ENCODE results near the gene C7. TPM values are rescaled to one million over a fixed set of nuclear protein-coding genes. Genes with fewer than 3 reads are reported as not detected.

C7 gene
- total and polyA plus RNA-seq, 2 of the 13 experiments (the other 11 are each of a cell fraction or from before 2014, with no cell fraction given): 1.7 to 3.5 TPM

DNA sequence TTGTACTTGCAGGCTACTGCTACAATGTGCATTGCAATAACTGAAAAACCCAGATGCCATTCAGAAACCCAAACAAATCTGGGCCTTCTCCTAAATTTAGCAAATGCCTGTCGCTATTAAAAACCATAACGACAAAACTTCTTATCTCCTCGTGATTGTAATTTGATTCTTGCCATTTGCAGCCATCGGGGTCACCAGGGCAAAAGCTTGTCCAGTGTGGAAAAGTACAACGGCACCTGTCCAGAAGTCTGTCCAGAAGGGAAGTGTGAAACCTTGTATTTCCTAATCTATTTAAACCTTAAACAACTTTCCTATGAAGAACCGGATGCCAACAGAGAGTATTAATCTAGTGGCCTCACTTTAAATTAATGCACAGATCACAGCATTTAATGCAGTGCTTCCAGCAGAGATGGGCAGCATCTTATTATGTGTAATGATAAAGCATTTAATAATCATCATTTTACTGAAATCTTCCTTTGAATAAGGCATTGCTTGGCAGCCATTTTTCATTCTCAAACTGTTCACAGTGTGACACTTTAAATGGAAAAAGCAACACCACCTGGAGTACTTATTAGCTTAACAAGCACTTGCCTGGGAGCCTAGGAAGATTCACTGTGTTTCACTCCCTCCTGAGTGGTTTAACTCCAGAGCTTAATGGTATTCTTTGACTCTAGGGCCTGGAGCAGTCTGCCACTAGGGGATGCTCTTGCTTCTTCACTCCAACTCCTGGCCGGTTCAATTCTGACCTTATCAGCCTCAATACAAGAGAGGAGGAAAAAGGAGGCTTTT is 4.9 kb upstream of the C7 start (continued):
- TF ChIP-seq KAT8 (CRISPR knock-in tag; IDR thresholded peaks at IDR 0.05) (peak; percentile 57; the same call in 1 of the 2 replicates), CHCHD3 (CRISPR knock-in tag; IDR thresholded peaks at IDR 0.05) (no peak), TBP (CRISPR knock-in tag; IDR thresholded peaks at IDR 0.05) (no peak), EP300 (IDR thresholded peaks at IDR 0.05; ENCODE audit: low read depth in 2 of 2, low read length in 2 of 2) (peak in 1 of 2 experiments; percentile 46; a peak in 1 of 4 replicates), EP300 (CRISPR knock-in tag; IDR thresholded peaks at IDR 0.05; ENCODE audit: borderline replicate concordance) (no peak), TRIM24 (CRISPR knock-in tag; IDR thresholded peaks at IDR 0.05) (no peak), REPIN1 (CRISPR knock-in tag; IDR thresholded peaks at IDR 0.05; ENCODE audit: borderline replicate concordance, low read depth) (0 out of 2 replicates have a peak, but pooled peaks have one; percentile 48), EZH2 (conservative IDR thresholded peaks at IDR 0.05; ENCODE audit: low read depth, low read length) (no peak), SIX1 (CRISPR knock-in tag; IDR thresholded peaks at IDR 0.05; ENCODE audit: borderline replicate concordance) (peak; percentile 72; the same call in 1 of the 2 replicates), MBNL3 (CRISPR knock-in tag; conservative IDR thresholded peaks at IDR 0.05) (no peak), HIVEP1 (CRISPR knock-in tag; IDR thresholded peaks at IDR 0.05) (no peak), PHF5A (CRISPR knock-in tag; IDR thresholded peaks at IDR 0.05; ENCODE audit: low read depth, unreplicated experiment) (no peak), ZNF607 (CRISPR knock-in tag; IDR thresholded peaks at IDR 0.05; ENCODE audit: borderline replicate concordance) (no peak), ZNF616 (CRISPR knock-in tag; IDR thresholded peaks at IDR 0.05; ENCODE audit: low read depth) (no peak)
- TF ChIP-seq, protein P1, sequence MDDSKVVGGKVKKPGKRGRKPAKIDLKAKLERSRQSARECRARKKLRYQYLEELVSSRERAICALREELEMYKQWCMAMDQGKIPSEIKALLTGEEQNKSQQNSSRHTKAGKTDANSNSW (CRISPR knock-in tag; IDR thresholded peaks at IDR 0.05; ENCODE audit: borderline replicate concordance): no peak
- TF ChIP-seq, protein P2, sequence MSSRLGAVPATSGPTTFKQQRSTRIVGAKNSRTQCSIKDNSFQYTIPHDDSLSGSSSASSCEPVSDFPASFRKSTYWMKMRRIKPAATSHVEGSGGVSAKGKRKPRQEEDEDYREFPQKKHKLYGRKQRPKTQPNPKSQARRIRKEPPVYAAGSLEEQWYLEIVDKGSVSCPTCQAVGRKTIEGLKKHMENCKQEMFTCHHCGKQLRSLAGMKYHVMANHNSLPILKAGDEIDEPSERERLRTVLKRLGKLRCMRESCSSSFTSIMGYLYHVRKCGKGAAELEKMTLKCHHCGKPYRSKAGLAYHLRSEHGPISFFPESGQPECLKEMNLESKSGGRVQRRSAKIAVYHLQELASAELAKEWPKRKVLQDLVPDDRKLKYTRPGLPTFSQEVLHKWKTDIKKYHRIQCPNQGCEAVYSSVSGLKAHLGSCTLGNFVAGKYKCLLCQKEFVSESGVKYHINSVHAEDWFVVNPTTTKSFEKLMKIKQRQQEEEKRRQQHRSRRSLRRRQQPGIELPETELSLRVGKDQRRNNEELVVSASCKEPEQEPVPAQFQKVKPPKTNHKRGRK (CRISPR knock-in tag; IDR thresholded peaks at IDR 0.05): no peak
- TF ChIP-seq, protein P3, sequence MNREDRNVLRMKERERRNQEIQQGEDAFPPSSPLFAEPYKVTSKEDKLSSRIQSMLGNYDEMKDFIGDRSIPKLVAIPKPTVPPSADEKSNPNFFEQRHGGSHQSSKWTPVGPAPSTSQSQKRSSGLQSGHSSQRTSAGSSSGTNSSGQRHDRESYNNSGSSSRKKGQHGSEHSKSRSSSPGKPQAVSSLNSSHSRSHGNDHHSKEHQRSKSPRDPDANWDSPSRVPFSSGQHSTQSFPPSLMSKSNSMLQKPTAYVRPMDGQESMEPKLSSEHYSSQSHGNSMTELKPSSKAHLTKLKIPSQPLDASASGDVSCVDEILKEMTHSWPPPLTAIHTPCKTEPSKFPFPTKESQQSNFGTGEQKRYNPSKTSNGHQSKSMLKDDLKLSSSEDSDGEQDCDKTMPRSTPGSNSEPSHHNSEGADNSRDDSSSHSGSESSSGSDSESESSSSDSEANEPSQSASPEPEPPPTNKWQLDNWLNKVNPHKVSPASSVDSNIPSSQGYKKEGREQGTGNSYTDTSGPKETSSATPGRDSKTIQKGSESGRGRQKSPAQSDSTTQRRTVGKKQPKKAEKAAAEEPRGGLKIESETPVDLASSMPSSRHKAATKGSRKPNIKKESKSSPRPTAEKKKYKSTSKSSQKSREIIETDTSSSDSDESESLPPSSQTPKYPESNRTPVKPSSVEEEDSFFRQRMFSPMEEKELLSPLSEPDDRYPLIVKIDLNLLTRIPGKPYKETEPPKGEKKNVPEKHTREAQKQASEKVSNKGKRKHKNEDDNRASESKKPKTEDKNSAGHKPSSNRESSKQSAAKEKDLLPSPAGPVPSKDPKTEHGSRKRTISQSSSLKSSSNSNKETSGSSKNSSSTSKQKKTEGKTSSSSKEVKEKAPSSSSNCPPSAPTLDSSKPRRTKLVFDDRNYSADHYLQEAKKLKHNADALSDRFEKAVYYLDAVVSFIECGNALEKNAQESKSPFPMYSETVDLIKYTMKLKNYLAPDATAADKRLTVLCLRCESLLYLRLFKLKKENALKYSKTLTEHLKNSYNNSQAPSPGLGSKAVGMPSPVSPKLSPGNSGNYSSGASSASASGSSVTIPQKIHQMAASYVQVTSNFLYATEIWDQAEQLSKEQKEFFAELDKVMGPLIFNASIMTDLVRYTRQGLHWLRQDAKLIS (CRISPR knock-in tag; IDR thresholded peaks at IDR 0.05): no peak
- TF ChIP-seq, protein P4, sequence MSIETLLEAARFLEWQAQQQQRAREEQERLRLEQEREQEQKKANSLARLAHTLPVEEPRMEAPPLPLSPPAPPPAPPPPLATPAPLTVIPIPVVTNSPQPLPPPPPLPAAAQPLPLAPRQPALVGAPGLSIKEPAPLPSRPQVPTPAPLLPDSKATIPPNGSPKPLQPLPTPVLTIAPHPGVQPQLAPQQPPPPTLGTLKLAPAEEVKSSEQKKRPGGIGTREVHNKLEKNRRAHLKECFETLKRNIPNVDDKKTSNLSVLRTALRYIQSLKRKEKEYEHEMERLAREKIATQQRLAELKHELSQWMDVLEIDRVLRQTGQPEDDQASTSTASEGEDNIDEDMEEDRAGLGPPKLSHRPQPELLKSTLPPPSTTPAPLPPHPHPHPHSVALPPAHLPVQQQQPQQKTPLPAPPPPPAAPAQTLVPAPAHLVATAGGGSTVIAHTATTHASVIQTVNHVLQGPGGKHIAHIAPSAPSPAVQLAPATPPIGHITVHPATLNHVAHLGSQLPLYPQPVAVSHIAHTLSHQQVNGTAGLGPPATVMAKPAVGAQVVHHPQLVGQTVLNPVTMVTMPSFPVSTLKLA (IDR thresholded peaks at IDR 0.05): no peak
- TF ChIP-seq, protein P5, sequence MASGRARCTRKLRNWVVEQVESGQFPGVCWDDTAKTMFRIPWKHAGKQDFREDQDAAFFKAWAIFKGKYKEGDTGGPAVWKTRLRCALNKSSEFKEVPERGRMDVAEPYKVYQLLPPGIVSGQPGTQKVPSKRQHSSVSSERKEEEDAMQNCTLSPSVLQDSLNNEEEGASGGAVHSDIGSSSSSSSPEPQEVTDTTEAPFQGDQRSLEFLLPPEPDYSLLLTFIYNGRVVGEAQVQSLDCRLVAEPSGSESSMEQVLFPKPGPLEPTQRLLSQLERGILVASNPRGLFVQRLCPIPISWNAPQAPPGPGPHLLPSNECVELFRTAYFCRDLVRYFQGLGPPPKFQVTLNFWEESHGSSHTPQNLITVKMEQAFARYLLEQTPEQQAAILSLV (CRISPR knock-in tag; IDR thresholded peaks at IDR 0.05; ENCODE audit: borderline replicate concordance): no peak
- TF ChIP-seq, protein P6, sequence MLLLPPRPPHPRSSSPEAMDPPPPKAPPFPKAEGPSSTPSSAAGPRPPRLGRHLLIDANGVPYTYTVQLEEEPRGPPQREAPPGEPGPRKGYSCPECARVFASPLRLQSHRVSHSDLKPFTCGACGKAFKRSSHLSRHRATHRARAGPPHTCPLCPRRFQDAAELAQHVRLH (CRISPR knock-in tag; IDR thresholded peaks at IDR 0.05; ENCODE audit: borderline replicate concordance, low read depth): no peak
